GM23338 (cell line): ENCODE data around the gene CECR2. TPM values are rescaled to one million over a fixed set of nuclear protein-coding genes. Genes with fewer than 3 reads are reported as not detected.

Experiments
- ATAC-seq: fragments of 200-7000 bp; cut with Tn5 transposase; 3 replicates; pipeline ENCODE4 v1.9.1; 2020
- DNase-seq: peaks from one replicate; pipeline ENCODE4 v3.0.0-alpha.2; 2015; ENCODE audit warnings: low spot score
- H2AFZ ChIP-seq: fragments of 200-600 bp; sonication (generic); 2 replicates; pipeline ENCODE4 v1.8.0; 2016; ENCODE audit warnings: antibody characterized with exemption, mild to moderate bottlenecking, moderate library complexity
- H3F3A ChIP-seq: fragments of 200-600 bp; sonication (generic); replicated peaks from 2 replicates; pipeline ENCODE4 v1.8.0; 2017; ENCODE audit warnings: antibody characterized with exemption, mixed run types, low read depth
- H3K27ac ChIP-seq: fragments of 200-600 bp; sonication (generic); 2 replicates; pipeline ENCODE4 v1.6.1; 2016; ENCODE audit warnings: low read depth
- H3K27me3 ChIP-seq: fragments of 200-600 bp; sonication (generic); 2 replicates; pipeline ENCODE4 v1.8.0; 2016; ENCODE audit warnings: mild to moderate bottlenecking, mixed run types, moderate library complexity; ENCODE audit not compliant: insufficient read depth
- H3K36me3 ChIP-seq: fragments of 200-600 bp; sonication (generic); 2 replicates; pipeline ENCODE4 v1.8.0; 2016; ENCODE audit warnings: mild to moderate bottlenecking; ENCODE audit not compliant: insufficient read depth
- H3K4me1 ChIP-seq: fragments of 200-600 bp; sonication (generic); 2 replicates; pipeline ENCODE4 v1.8.0; 2016; ENCODE audit warnings: mild to moderate bottlenecking, moderate library complexity; ENCODE audit not compliant: insufficient read depth
- H3K4me2 ChIP-seq: fragments of 200-600 bp; sonication (generic); 2 replicates; pipeline ENCODE4 v1.7.1; 2017; ENCODE audit warnings: mixed run types
- H3K4me3 ChIP-seq: fragments of 200-600 bp; sonication (generic); 2 replicates; pipeline ENCODE4 v1.6.1; 2016; ENCODE audit warnings: mixed run types
- H3K79me2 ChIP-seq: fragments of 200-600 bp; sonication (generic); replicated peaks from 2 replicates; pipeline ENCODE4 v1.8.0; 2017; ENCODE audit warnings: mild to moderate bottlenecking; ENCODE audit not compliant: insufficient read depth
- H3K9me2 ChIP-seq: fragments of 200-600 bp; sonication (generic); 2 replicates; pipeline ENCODE4 v1.8.0; 2017; ENCODE audit not compliant: insufficient read depth
- H4K20me1 ChIP-seq: fragments of 200-600 bp; sonication (generic); replicated peaks from 2 replicates; pipeline ENCODE4 v1.8.0; 2017; ENCODE audit warnings: mild to moderate bottlenecking; ENCODE audit not compliant: insufficient read depth
- H3K27ac Mint-ChIP-seq: 2 replicates; pipeline ENCODE4 v1.8.0; 2020; ENCODE audit warnings: inconsistent platforms, mild to moderate bottlenecking, moderate library complexity, mixed read lengths
- H3K27me3 Mint-ChIP-seq: 3 replicates; pipeline ENCODE4 v1.8.0; 2022; ENCODE audit warnings: low read depth, mild to moderate bottlenecking, moderate library complexity, mixed read lengths, inconsistent platforms; ENCODE audit not compliant: insufficient read depth, poor library complexity
- H3K36me3 Mint-ChIP-seq: 3 replicates; pipeline ENCODE4 v1.8.0; 2021; ENCODE audit warnings: low read depth, mild to moderate bottlenecking, inconsistent platforms, moderate library complexity, mixed read lengths
- H3K4me1 Mint-ChIP-seq: 3 replicates; pipeline ENCODE4 v1.8.0; 2020; ENCODE audit warnings: mild to moderate bottlenecking, inconsistent platforms, mixed read lengths
- H3K4me3 Mint-ChIP-seq: 3 replicates; pipeline ENCODE4 v1.8.0; 2021; ENCODE audit warnings: moderate library complexity, mild to moderate bottlenecking, inconsistent platforms, mixed read lengths
- H3K9me3 Mint-ChIP-seq: 3 replicates; pipeline ENCODE4 v1.8.0; 2020; ENCODE audit warnings: moderate library complexity, mild to moderate bottlenecking, inconsistent platforms, mixed read lengths
- CREB1 ChIP-seq: fragments of 250-450 bp; sonication (Bioruptor Pico); IDR thresholded peaks from 2 replicates; pipeline ENCODE4 v1.5.0; 2020; ENCODE audit warnings: low read depth, mild to moderate bottlenecking, moderate library complexity
- CTCF ChIP-seq, 2 experiments: fragments of 200-600 bp in 1 of 2; sonication (generic) in 1 of 2; conservative IDR thresholded peaks; 2 replicates each; pipeline versions ENCODE4 v1.5.1 to v1.6.1; 2016 to 2017; ENCODE audit warnings: antibody characterized with exemption in 2 of 2, low read depth in 2 of 2, mild to moderate bottlenecking in 2 of 2, moderate library complexity in 1 of 2
- ETS1 ChIP-seq: IDR thresholded peaks from 2 replicates; pipeline ENCODE4 v1.6.1; 2016; ENCODE audit warnings: antibody characterized with exemption
- EZH2 ChIP-seq: fragments of 200-600 bp; sonication (generic); IDR thresholded peaks from one replicate; pipeline ENCODE4 v1.8.0; 2017; ENCODE audit warnings: antibody characterized with exemption, mild to moderate bottlenecking, low read depth; ENCODE audit not compliant: unreplicated experiment
- EZH2phosphoT487 ChIP-seq: fragments of 200-600 bp; sonication (generic); IDR thresholded peaks from one replicate; pipeline ENCODE4 v1.8.1; 2018; ENCODE audit warnings: antibody characterized with exemption; ENCODE audit not compliant: unreplicated experiment
- JUNB ChIP-seq: IDR thresholded peaks from one replicate; pipeline ENCODE4 v1.6.1; 2016; ENCODE audit warnings: antibody characterized with exemption; ENCODE audit not compliant: unreplicated experiment
- POLR2AphosphoS5 ChIP-seq: IDR thresholded peaks from 2 replicates; pipeline ENCODE4 v1.6.1; 2016; ENCODE audit warnings: antibody characterized with exemption, low read depth
- REST ChIP-seq: IDR thresholded peaks from one replicate; pipeline ENCODE4 v1.6.1; 2018; ENCODE audit warnings: antibody characterized with exemption; ENCODE audit not compliant: unreplicated experiment
- STAT1 ChIP-seq: IDR thresholded peaks from one replicate; pipeline ENCODE4 v1.6.1; 2016; ENCODE audit warnings: antibody characterized with exemption; ENCODE audit not compliant: unreplicated experiment
- ZNF331 ChIP-seq: fragments of 250-450 bp; sonication (Bioruptor Pico); IDR thresholded peaks from 2 replicates; pipeline ENCODE4 v1.5.0; 2020; ENCODE audit warnings: low read depth, mild to moderate bottlenecking, moderate library complexity
- polyA plus RNA-seq: library from polyadenylated mRNA; unstranded; fragments of >200 nt; fragmentation: Nextera tagmentation; extraction: Ambion mirVana; gene quantifications from 2 replicates; pipeline ENCODE4 v1.2.1, GENCODE V29; 2016
- total RNA-seq: library from RNA; depleted of rRNA; stranded (reverse); fragments of >200 nt; shearing (Covaris generic); gene quantifications from 2 replicates; pipeline ENCODE4 v1.2.3, GENCODE V29; 2014

CECR2 gene
- total and polyA plus RNA-seq, 2 experiments from 2014 or later: 18.4 to 110 TPM

- no peak for TF ChIP-seq CTCF (conservative IDR thresholded peaks at IDR 0.05; ENCODE audit: low read depth in 2 of 2)
Observed at GRCh38 chr22:17438026-17438425, 68.8 kb downstream of the CECR2 start (continued).

GRCh38 chr22:17441326-17441725 is 72.1 kb downstream of the CECR2 start:
- Mint-ChIP-seq H3K27me3 (peaks cover 3% of the 10 kb centered on the region), H3K4me1 (peaks cover 66% of the 10 kb centered on the region), H3K36me3 (peaks cover 6% of the 10 kb centered on the region; the same call in 2 of the 3 replicates), H3K27ac (no peak overlapping the region), H3K9me3 (no peaks in the 10 kb centered on the region), H3K4me3 (no peak overlapping the region)
- H3K4me2 ChIP-seq: no peak overlapping the region
- no peaks in the 10 kb centered on the region for H3K36me3 ChIP-seq
- H3K9me2 ChIP-seq: no peaks in the 10 kb centered on the region
- DNase-seq (no peak), ATAC-seq (no peak)
- H2AFZ ChIP-seq: no peak overlapping the region
- H3K4me3 ChIP-seq: no peak overlapping the region
- H3K27ac ChIP-seq: no peak overlapping the region
- no peaks in the 10 kb centered on the region for H3F3A ChIP-seq
- H4K20me1 ChIP-seq: peaks cover 71% of the 10 kb centered on the region
- H3K4me1 ChIP-seq: peaks cover 44% of the 10 kb centered on the region
- H3K27me3 ChIP-seq: no peaks in the 10 kb centered on the region
- peaks cover 100% of the 10 kb centered on the region for H3K79me2 ChIP-seq
- no peak for TF ChIP-seq EZH2
- no peak for TF ChIP-seq JUNB
- TF ChIP-seq REST: no peak
- TF ChIP-seq CREB1 (CRISPR knock-in tag): no peak
- no peak for TF ChIP-seq CTCF (conservative IDR thresholded peaks at IDR 0.05; ENCODE audit: low read depth in 2 of 2)
- TF ChIP-seq ZNF331 (CRISPR knock-in tag): no peak
- TF ChIP-seq ETS1: no peak
- no peak for TF ChIP-seq POLR2AphosphoS5
- TF ChIP-seq EZH2phosphoT487: no peak
- no peak for TF ChIP-seq STAT1
